ENCODE measurements around the gene RASA1.

The RASA1 gene

GRCh38 chr5:87267574-87268125, at the start of gene RASA1:
Gene RASA1, plus strand, starts transcription at chr5:87267883. Its CDS starts 569 bp downstream, at chr5:87268452.
- no peak for TF ChIP-seq ZNF274 (IDR thresholded peaks at IDR 0.05; ENCODE audit: low read depth, low read length)
- H3K4me3 ChIP-seq (ENCODE audit: low read length): peak within 1 kb of the TSS; percentile 75

GRCh38 chr5:87229780-87230179, 37.9 kb upstream of the RASA1 start:
- TF ChIP-seq ZNF274 (IDR thresholded peaks at IDR 0.05; ENCODE audit: low read depth, low read length): no peak
- no peak overlapping the region for H3K4me3 ChIP-seq (ENCODE audit: low read length)

- no peak for TF ChIP-seq ZNF274 (IDR thresholded peaks at IDR 0.05; ENCODE audit: low read depth, low read length)
- H3K4me3 ChIP-seq (ENCODE audit: low read length): no peak overlapping the region
Measured at GRCh38 chr5:87231037-87231808, 36.5 kb upstream of the RASA1 start.

GRCh38 chr5:87233143-87233542, 34.5 kb upstream of the RASA1 start:
- H3K4me3 ChIP-seq (ENCODE audit: low read length): no peak overlapping the region
- no peak for TF ChIP-seq ZNF274 (IDR thresholded peaks at IDR 0.05; ENCODE audit: low read depth, low read length)

- no peak for TF ChIP-seq ZNF274 (IDR thresholded peaks at IDR 0.05; ENCODE audit: low read depth, low read length)
Measured at GRCh38 chr5:87241555-87241954, 26.1 kb upstream of the RASA1 start.

GRCh38 chr5:87242242-87242641, 25.4 kb upstream of the RASA1 start:
- no peak for TF ChIP-seq ZNF274 (IDR thresholded peaks at IDR 0.05; ENCODE audit: low read depth, low read length)
- H3K4me3 ChIP-seq (ENCODE audit: low read length): no peak overlapping the region

More at GRCh38 chr5:87241555-87241954, 26.1 kb upstream of the RASA1 start:
- no peak overlapping the region for H3K4me3 ChIP-seq (ENCODE audit: low read length)

GRCh38 chr5:87243161-87243844, 24.4 kb upstream of the RASA1 start:
- no peak for TF ChIP-seq ZNF274 (IDR thresholded peaks at IDR 0.05; ENCODE audit: low read depth, low read length)
- H3K4me3 ChIP-seq (ENCODE audit: low read length): no peak overlapping the region

- no peak overlapping the region for H3K4me3 ChIP-seq (ENCODE audit: low read length)
- TF ChIP-seq ZNF274 (IDR thresholded peaks at IDR 0.05; ENCODE audit: low read depth, low read length): no peak
Measured at GRCh38 chr5:87245451-87245850, 22.2 kb upstream of the RASA1 start.

- TF ChIP-seq ZNF274 (IDR thresholded peaks at IDR 0.05; ENCODE audit: low read depth, low read length): no peak
Measured at GRCh38 chr5:87246061-87246460, 21.6 kb upstream of the RASA1 start.

GRCh38 chr5:87252283-87252605, 15.4 kb upstream of the RASA1 start:
- H3K4me3 ChIP-seq (ENCODE audit: low read length): no peak overlapping the region
- no peak for TF ChIP-seq ZNF274 (IDR thresholded peaks at IDR 0.05; ENCODE audit: low read depth, low read length)

More at GRCh38 chr5:87246061-87246460, 21.6 kb upstream of the RASA1 start:
- no peak overlapping the region for H3K4me3 ChIP-seq (ENCODE audit: low read length)

- no peak for TF ChIP-seq ZNF274 (IDR thresholded peaks at IDR 0.05; ENCODE audit: low read depth, low read length)
Measured at GRCh38 chr5:87254035-87254434, 13.6 kb upstream of the RASA1 start.

GRCh38 chr5:87258507-87258906, 9.2 kb upstream of the RASA1 start:
- TF ChIP-seq ZNF274 (IDR thresholded peaks at IDR 0.05; ENCODE audit: low read depth, low read length): no peak

More at GRCh38 chr5:87254035-87254434, 13.6 kb upstream of the RASA1 start:
- no peak overlapping the region for H3K4me3 ChIP-seq (ENCODE audit: low read length)

GRCh38 chr5:87260604-87261192, 7.0 kb upstream of the RASA1 start:
- TF ChIP-seq ZNF274 (IDR thresholded peaks at IDR 0.05; ENCODE audit: low read depth, low read length): no peak
- no peak overlapping the region for H3K4me3 ChIP-seq (ENCODE audit: low read length)

More at GRCh38 chr5:87258507-87258906, 9.2 kb upstream of the RASA1 start:
- no peak overlapping the region for H3K4me3 ChIP-seq (ENCODE audit: low read length)

- no peak for TF ChIP-seq ZNF274 (IDR thresholded peaks at IDR 0.05; ENCODE audit: low read depth, low read length)
- H3K4me3 ChIP-seq (ENCODE audit: low read length): no peak overlapping the region
Measured at GRCh38 chr5:87263498-87263897, 4.2 kb upstream of the RASA1 start.

All from GM08714 (cell line).